Measurements from ENCODE around the gene HIPK1. TPM values are rescaled to one million over a fixed set of nuclear protein-coding genes. Genes with fewer than 3 reads are reported as not detected.

The HIPK1 gene
- total and polyA plus RNA-seq, 2 of the 13 experiments (the other 11 are each of a cell fraction or from before 2014, with no cell fraction given): 20.8 to 33.4 TPM

DNA sequence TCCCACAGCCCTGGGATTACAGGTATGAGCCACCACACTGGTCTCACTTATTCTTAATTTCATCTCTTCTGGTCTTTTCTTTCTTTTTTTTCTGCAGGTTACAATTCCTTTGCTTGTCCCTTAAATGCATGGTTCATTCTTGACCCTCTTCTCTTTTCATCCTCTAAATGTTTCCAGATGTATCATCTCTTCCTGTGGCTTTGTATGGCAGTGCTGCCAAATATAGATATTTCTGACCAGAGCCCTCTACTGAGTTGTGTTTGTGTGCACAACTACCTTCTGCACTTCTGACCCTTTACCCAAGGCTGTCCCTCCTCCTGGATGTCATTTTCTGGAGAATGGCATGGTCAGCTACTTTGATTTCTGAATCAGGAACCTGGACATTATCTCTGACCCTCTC, 82.7 kb downstream of the HIPK1 start:
- H3K4me3 ChIP-seq (replicated peaks in 1 of 3; ENCODE audit: insufficient read depth in 1 of 3, low read depth in 2 of 3, low read length in 3 of 3): no peak overlapping the region
- no TSS peak for BruUV-seq (replicated peaks)
- no peak for FAIRE-seq
- H3K9ac ChIP-seq (ENCODE audit: insufficient read depth, low read depth, low read length): no peak overlapping the region
- H3K27me3 ChIP-seq (ENCODE audit: control insufficient read depth in 1 of 2, insufficient read depth in 2 of 2, low read length in 2 of 2): no peaks in the 10 kb centered on the region; a peak in 1 of 5 replicates
- no peak overlapping the region for H3K4me2 ChIP-seq (ENCODE audit: low read depth, low read length)
- no peak overlapping the region for H2AFZ ChIP-seq (ENCODE audit: low read length)
- intact Hi-C loops (cut with micrococcal nuclease; ENCODE audit: unreplicated experiment): no loop called here
- H3K36me3 ChIP-seq (replicated peaks in 1 of 2; ENCODE audit: control insufficient read depth in 1 of 2, insufficient read depth in 2 of 2, low read length in 2 of 2): no peaks in the 10 kb centered on the region
- CTCF ChIA-PET (ENCODE audit: low intra/inter-chr PET ratio, low total read pairs): no interaction called here
- in situ Hi-C loops (cut with HindIII; ENCODE audit: extremely low pct_ligation_motif_present, low pct_unique_long_range_greater_than_20kb): no loop called here
- ATAC-seq: no peak
- no peak for DNase-seq (ENCODE audit: low spot score)
- no peak overlapping the region for H3K27ac ChIP-seq (ENCODE audit: extremely low read length, insufficient read depth, low read length)
- no peaks in the 10 kb centered on the region for H4K20me1 ChIP-seq (ENCODE audit: insufficient read depth, low read length)
- 0 out of 2 replicates have a peak, but pooled peaks cover 5% of the 10 kb centered on the region for H3K4me1 ChIP-seq (ENCODE audit: insufficient read depth, low read length)
- POLR2A ChIA-PET: no interaction called here
- H3K79me2 ChIP-seq (ENCODE audit: insufficient read depth, low read length): no peaks in the 10 kb centered on the region
- TF ChIP-seq CCAR2 (optimal IDR thresholded peaks at IDR 0.05; ENCODE audit: low read depth, low read length) (no peak), FLYWCH1 (CRISPR knock-in tag; IDR thresholded peaks at IDR 0.05) (no peak), ZNF510 (CRISPR knock-in tag; IDR thresholded peaks at IDR 0.05; ENCODE audit: low read depth) (no peak), ZFYVE20 (CRISPR knock-in tag; IDR thresholded peaks at IDR 0.05; ENCODE audit: borderline replicate concordance, low read depth) (no peak), KMT2A (CRISPR knock-in tag; IDR thresholded peaks at IDR 0.05) (no peak), SRF (IDR thresholded peaks at IDR 0.05; ENCODE audit: low read depth, low read length) (no peak), ZNF138 (CRISPR knock-in tag; IDR thresholded peaks at IDR 0.05; ENCODE audit: low read depth) (no peak), ZNF564 (CRISPR knock-in tag; IDR thresholded peaks at IDR 0.05) (no peak), ZFP41 (CRISPR knock-in tag; IDR thresholded peaks at IDR 0.05; ENCODE audit: borderline replicate concordance) (no peak), EP300 (IDR thresholded peaks at IDR 0.05; ENCODE audit: low read depth in 2 of 2, low read length in 2 of 2) (no peak), EP300 (CRISPR knock-in tag; IDR thresholded peaks at IDR 0.05; ENCODE audit: borderline replicate concordance) (no peak), ATM (IDR thresholded peaks at IDR 0.05; ENCODE audit: borderline replicate concordance) (no peak)
- TF ChIP-seq, protein P1, sequence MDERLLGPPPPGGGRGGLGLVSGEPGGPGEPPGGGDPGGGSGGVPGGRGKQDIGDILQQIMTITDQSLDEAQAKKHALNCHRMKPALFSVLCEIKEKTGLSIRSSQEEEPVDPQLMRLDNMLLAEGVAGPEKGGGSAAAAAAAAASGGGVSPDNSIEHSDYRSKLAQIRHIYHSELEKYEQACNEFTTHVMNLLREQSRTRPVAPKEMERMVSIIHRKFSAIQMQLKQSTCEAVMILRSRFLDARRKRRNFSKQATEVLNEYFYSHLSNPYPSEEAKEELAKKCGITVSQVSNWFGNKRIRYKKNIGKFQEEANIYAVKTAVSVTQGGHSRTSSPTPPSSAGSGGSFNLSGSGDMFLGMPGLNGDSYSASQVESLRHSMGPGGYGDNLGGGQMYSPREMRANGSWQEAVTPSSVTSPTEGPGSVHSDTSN (CRISPR knock-in tag; IDR thresholded peaks at IDR 0.05): no peak
- TF ChIP-seq, protein P2, sequence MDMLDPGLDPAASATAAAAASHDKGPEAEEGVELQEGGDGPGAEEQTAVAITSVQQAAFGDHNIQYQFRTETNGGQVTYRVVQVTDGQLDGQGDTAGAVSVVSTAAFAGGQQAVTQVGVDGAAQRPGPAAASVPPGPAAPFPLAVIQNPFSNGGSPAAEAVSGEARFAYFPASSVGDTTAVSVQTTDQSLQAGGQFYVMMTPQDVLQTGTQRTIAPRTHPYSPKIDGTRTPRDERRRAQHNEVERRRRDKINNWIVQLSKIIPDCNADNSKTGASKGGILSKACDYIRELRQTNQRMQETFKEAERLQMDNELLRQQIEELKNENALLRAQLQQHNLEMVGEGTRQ (IDR thresholded peaks at IDR 0.05; ENCODE audit: low read depth, low read length): no peak
- TF ChIP-seq, protein P2 (CRISPR knock-in tag; IDR thresholded peaks at IDR 0.05; ENCODE audit: borderline replicate concordance): no peak
- TF ChIP-seq, protein P3, sequence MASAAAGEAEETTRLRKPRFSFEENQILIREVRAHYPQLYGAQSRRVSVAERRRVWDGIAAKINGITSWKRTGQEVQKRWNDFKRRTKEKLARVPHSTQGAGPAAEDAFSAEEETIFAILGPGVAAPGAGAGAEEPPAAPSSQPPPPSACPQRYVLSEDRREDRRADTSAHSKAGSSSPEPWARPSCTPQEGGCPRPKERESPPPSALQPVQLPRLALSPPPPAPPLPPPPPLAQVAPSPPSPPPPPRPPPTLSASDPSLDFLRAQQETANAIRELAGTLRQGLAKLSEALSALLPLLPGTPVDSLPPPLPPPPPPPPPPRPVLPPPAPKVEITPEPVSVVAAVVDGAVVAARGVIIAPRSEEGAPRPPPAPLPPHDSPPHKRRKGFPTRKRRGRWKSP (CRISPR knock-in tag; IDR thresholded peaks at IDR 0.05): no peak
- TF ChIP-seq, protein P4, sequence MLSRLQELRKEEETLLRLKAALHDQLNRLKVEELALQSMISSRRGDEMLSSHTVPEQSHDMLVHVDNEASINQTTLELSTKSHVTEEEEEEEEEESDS (CRISPR knock-in tag; IDR thresholded peaks at IDR 0.05; ENCODE audit: borderline replicate concordance): no peak
- TF ChIP-seq, protein P5, sequence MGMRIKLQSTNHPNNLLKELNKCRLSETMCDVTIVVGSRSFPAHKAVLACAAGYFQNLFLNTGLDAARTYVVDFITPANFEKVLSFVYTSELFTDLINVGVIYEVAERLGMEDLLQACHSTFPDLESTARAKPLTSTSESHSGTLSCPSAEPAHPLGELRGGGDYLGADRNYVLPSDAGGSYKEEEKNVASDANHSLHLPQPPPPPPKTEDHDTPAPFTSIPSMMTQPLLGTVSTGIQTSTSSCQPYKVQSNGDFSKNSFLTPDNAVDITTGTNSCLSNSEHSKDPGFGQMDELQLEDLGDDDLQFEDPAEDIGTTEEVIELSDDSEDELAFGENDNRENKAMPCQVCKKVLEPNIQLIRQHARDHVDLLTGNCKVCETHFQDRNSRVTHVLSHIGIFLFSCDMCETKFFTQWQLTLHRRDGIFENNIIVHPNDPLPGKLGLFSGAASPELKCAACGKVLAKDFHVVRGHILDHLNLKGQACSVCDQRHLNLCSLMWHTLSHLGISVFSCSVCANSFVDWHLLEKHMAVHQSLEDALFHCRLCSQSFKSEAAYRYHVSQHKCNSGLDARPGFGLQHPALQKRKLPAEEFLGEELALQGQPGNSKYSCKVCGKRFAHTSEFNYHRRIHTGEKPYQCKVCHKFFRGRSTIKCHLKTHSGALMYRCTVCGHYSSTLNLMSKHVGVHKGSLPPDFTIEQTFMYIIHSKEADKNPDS (CRISPR knock-in tag; IDR thresholded peaks at IDR 0.05): no peak
- H3K9me3 ChIP-seq (ENCODE audit: low read length): no peaks in the 10 kb centered on the region
